IMR-90 (cell line): ENCODE data around the gene ASCL3. TPM values are rescaled to one million over a fixed set of nuclear protein-coding genes. Genes with fewer than 3 reads are reported as not detected.

Experiments used
- ATAC-seq: fragments of 200-7000 bp; cut with Tn5 transposase; 2 replicates; pipeline ENCODE4 v1.9.1; 2020; ENCODE audit warnings: low read depth, mild to moderate bottlenecking, moderate library complexity
- BruUV-seq: library from RNA; stranded (reverse); fragments of 400-500 nt; replicated peaks from 2 replicates; lab custom pipeline; 2021; lab: Mats Ljungman, UMichigan
- CTCF ChIA-PET: fragments of 300-600 bp; formaldehyde crosslinking; extraction: SDS; loops from one replicate; lab custom pipeline; 2021; ENCODE audit warnings: antibody characterized with exemption; lab: Yijun Ruan, JAX
- POLR2A ChIA-PET: fragments of 300-600 bp; sonication (Branson Sonifier 250); formaldehyde crosslinking; loops from one replicate; lab custom pipeline; 2022; ENCODE audit warnings: antibody characterized with exemption; ENCODE audit not compliant: unreplicated experiment; lab: Charles Lee
- DNase-seq: peaks from one replicate; pipeline ENCODE4 v3.0.0; 2013
- H2AFZ ChIP-seq: replicated peaks from 2 replicates; pipeline ENCODE3; 2013; ENCODE audit warnings: low read length, mild to moderate bottlenecking; ENCODE audit not compliant: poor library complexity
- H2AK5ac ChIP-seq: 2 replicates; pipeline ENCODE4 v1.6.1; 2013; ENCODE audit warnings: low read depth, low read length, inconsistent platforms
- H2AK9ac ChIP-seq: replicated peaks from 2 replicates; pipeline ENCODE3; 2013; ENCODE audit warnings: mild to moderate bottlenecking, low read depth, low read length, moderate library complexity; ENCODE audit not compliant: poor library complexity
- H2BK120ac ChIP-seq: 2 replicates; pipeline ENCODE4 v1.6.1; 2013; ENCODE audit warnings: low read depth, low read length, inconsistent platforms
- H2BK15ac ChIP-seq: 3 replicates; pipeline ENCODE4 v1.6.1; 2013; ENCODE audit warnings: low read depth, low read length, inconsistent platforms
- H2BK20ac ChIP-seq: 2 replicates; pipeline ENCODE4 v1.6.1; 2013; ENCODE audit warnings: low read depth, mild to moderate bottlenecking, inconsistent platforms, low read length, moderate library complexity
- H2BK5ac ChIP-seq: 2 replicates; pipeline ENCODE4 v1.6.1; 2013; ENCODE audit warnings: mild to moderate bottlenecking, low read depth, low read length, inconsistent platforms; ENCODE audit not compliant: poor library complexity, severe bottlenecking
- H3K14ac ChIP-seq: replicated peaks from 2 replicates; pipeline ENCODE4 v1.6.1; 2013; ENCODE audit warnings: low read depth, low read length, inconsistent platforms
- H3K18ac ChIP-seq: 2 replicates; pipeline ENCODE4 v1.6.1; 2013; ENCODE audit warnings: low read depth, low read length, control low read depth
- H3K23ac ChIP-seq: 2 replicates; pipeline ENCODE4 v1.6.1; 2013; ENCODE audit warnings: low read depth, low read length, inconsistent platforms
- H3K27ac ChIP-seq: 2 replicates; pipeline ENCODE4 v1.5.1; 2013; ENCODE audit warnings: mild to moderate bottlenecking, control low read depth, low read length; ENCODE audit not compliant: insufficient read depth
- H3K27me3 ChIP-seq: 2 replicates; pipeline ENCODE4 v1.6.1; 2013; ENCODE audit warnings: low read length; ENCODE audit not compliant: control insufficient read depth, insufficient read depth
- H3K36me3 ChIP-seq: 2 replicates; pipeline ENCODE4 v1.6.1; 2013; ENCODE audit warnings: low read length, mixed read lengths; ENCODE audit not compliant: control insufficient read depth, insufficient read depth
- H3K4ac ChIP-seq: 2 replicates; pipeline ENCODE4 v1.6.1; 2013; ENCODE audit warnings: low read depth, low read length, inconsistent platforms
- H3K4me1 ChIP-seq: 2 replicates; pipeline ENCODE4 v1.6.1; 2013; ENCODE audit warnings: low read length, mixed read lengths; ENCODE audit not compliant: control insufficient read depth, insufficient read depth
- H3K4me2 ChIP-seq: 2 replicates; pipeline ENCODE4 v1.6.1; 2013; ENCODE audit warnings: low read depth, mild to moderate bottlenecking, control low read depth, low read length, moderate library complexity
- H3K4me3 ChIP-seq: 2 replicates; pipeline ENCODE4 v1.5.1; 2013; ENCODE audit warnings: low read depth, mild to moderate bottlenecking, control low read depth, low read length, moderate library complexity; ENCODE audit not compliant: insufficient read depth
- H3K56ac ChIP-seq: 2 replicates; pipeline ENCODE4 v1.6.1; 2013; ENCODE audit warnings: low read length, inconsistent platforms; ENCODE audit not compliant: insufficient read depth; ENCODE audit errors: extremely low read depth
- H3K79me1 ChIP-seq, 2 experiments: 2 replicates each; pipeline ENCODE4 v1.6.1; 2013; ENCODE audit warnings: low read length in 2 of 2, inconsistent platforms in 1 of 2, low read depth in 1 of 2
- H3K9ac ChIP-seq: 2 replicates; pipeline ENCODE4 v1.6.1; 2013; ENCODE audit warnings: low read depth, low read length, control low read depth
- H3K9me1 ChIP-seq: 2 replicates; pipeline ENCODE4 v1.6.1; 2013; ENCODE audit warnings: low read length, inconsistent platforms; ENCODE audit not compliant: insufficient read depth
- H3K9me3 ChIP-seq: 2 replicates; pipeline ENCODE4 v1.6.1; 2013; ENCODE audit warnings: low read length; ENCODE audit not compliant: control insufficient read depth, insufficient read depth
- H4K20me1 ChIP-seq: 2 replicates; pipeline ENCODE4 v1.6.1; 2013; ENCODE audit warnings: low read length, inconsistent platforms; ENCODE audit not compliant: insufficient read depth
- H4K5ac ChIP-seq: 2 replicates; pipeline ENCODE4 v1.6.1; 2013; ENCODE audit warnings: mild to moderate bottlenecking, low read depth, low read length, control low read depth
- H4K8ac ChIP-seq, 2 experiments: 2 replicates each; pipeline ENCODE4 v1.6.1; 2013; ENCODE audit warnings: low read depth in 2 of 2, low read length in 2 of 2, control low read depth in 1 of 2, inconsistent platforms in 1 of 2
- H4K91ac ChIP-seq: 2 replicates; pipeline ENCODE4 v1.6.1; 2013; ENCODE audit warnings: low read depth, low read length, inconsistent platforms; ENCODE audit not compliant: insufficient read depth
- BHLHE40 ChIP-seq: fragments of 150-350 bp; IDR thresholded peaks from 2 replicates; pipeline ENCODE4 v1.6.1; 2016; ENCODE audit warnings: mild to moderate bottlenecking, low read depth, low read length
- CEBPB ChIP-seq: IDR thresholded peaks from 2 replicates; pipeline ENCODE4 v1.6.1; 2012; ENCODE audit warnings: low read depth, low read length, improper control_type of control experiment
- CHD1 ChIP-seq: IDR thresholded peaks from 2 replicates; pipeline ENCODE4 v1.6.1; 2012; ENCODE audit warnings: low read depth, low read length, improper control_type of control experiment
- CTCF ChIP-seq: conservative IDR thresholded peaks from 2 replicates; pipeline ENCODE4 v1.5.1; 2012; ENCODE audit warnings: mild to moderate bottlenecking, low read depth, low read length, improper control_type of control experiment
- ELK1 ChIP-seq: fragments of 150-350 bp; IDR thresholded peaks from 2 replicates; pipeline ENCODE4 v1.6.1; 2016; ENCODE audit warnings: low read depth, mild to moderate bottlenecking, low read length, moderate library complexity, borderline replicate concordance
- FOS ChIP-seq: fragments of 150-350 bp; IDR thresholded peaks from 2 replicates; pipeline ENCODE4 v1.6.1; 2016; ENCODE audit warnings: low read depth, low read length
- MAFK ChIP-seq: IDR thresholded peaks from 2 replicates; pipeline ENCODE4 v1.6.1; 2012; ENCODE audit warnings: low read depth, low read length, improper control_type of control experiment
- MAZ ChIP-seq: IDR thresholded peaks from 2 replicates; pipeline ENCODE4 v1.6.1; 2012; ENCODE audit warnings: low read depth, mild to moderate bottlenecking, low read length, improper control_type of control experiment, moderate library complexity, borderline replicate concordance
- MXI1 ChIP-seq: IDR thresholded peaks from 2 replicates; pipeline ENCODE4 v1.6.1; 2012; ENCODE audit warnings: low read depth, mild to moderate bottlenecking, low read length, moderate library complexity, borderline replicate concordance
- NFE2L2 ChIP-seq: fragments of 150-350 bp; IDR thresholded peaks from 2 replicates; pipeline ENCODE4 v1.6.1; 2016; ENCODE audit warnings: low read depth, mild to moderate bottlenecking, low read length
- POLR2A ChIP-seq: IDR thresholded peaks from 2 replicates; pipeline ENCODE4 v1.6.1; 2012; ENCODE audit warnings: mild to moderate bottlenecking, low read depth, low read length
- RAD21 ChIP-seq: IDR thresholded peaks from 2 replicates; pipeline ENCODE4 v1.6.1; 2012; ENCODE audit warnings: low read length, improper control_type of control experiment
- RCOR1 ChIP-seq: IDR thresholded peaks from 2 replicates; pipeline ENCODE4 v1.6.1; 2012; ENCODE audit warnings: mild to moderate bottlenecking, low read length, improper control_type of control experiment; ENCODE audit not compliant: insufficient replicate concordance
- RFX5 ChIP-seq: IDR thresholded peaks from 2 replicates; pipeline ENCODE4 v1.8.0; 2012; ENCODE audit warnings: low read depth, mild to moderate bottlenecking, low read length, moderate library complexity
- SMC3 ChIP-seq: fragments of 150-350 bp; IDR thresholded peaks from 2 replicates; pipeline ENCODE4 v1.6.1; 2016; ENCODE audit warnings: low read depth, mild to moderate bottlenecking, antibody characterized with exemption, low read length, moderate library complexity
- USF2 ChIP-seq: fragments of 150-350 bp; IDR thresholded peaks from 2 replicates; pipeline ENCODE4 v1.6.1; 2017; ENCODE audit warnings: mild to moderate bottlenecking, antibody characterized with exemption, low read length, low read depth
- WGBS, 2 experiments: methylation state at CpG; one replicate each; pipeline versions ENCODE4 v1.1.5 to v1.1.7; 2013; ENCODE audit warnings: missing lambda C conversion rate in 2 of 2; ENCODE audit not compliant: insufficient read length in 1 of 2; ENCODE audit errors: extremely low coverage in 2 of 2; 5-methylcytosine and 5-hydroxymethylcytosine counted together
- dilution Hi-C: fragments of 300-500 bp; cut with HindIII; formaldehyde crosslinking; loops from one replicate; pipeline ENCODE4 v1.14.3; 2018; ENCODE audit warnings: low sequenced_read_pairs; ENCODE audit not compliant: unreplicated experiment
- in situ Hi-C: fragments of 300-500 bp; cut with MboI; formaldehyde crosslinking; loops from 3 replicates; pipeline ENCODE4 v1.14.3; 2019; ENCODE audit warnings: low sequenced_read_pairs, inconsistent platforms, mixed read lengths
- intact Hi-C: fragments of 100-400 bp; cut with micrococcal nuclease; formaldehyde crosslinking; loops from 2 replicates; pipeline ENCODE4 v1.10.0; 2022
- polyA plus RNA-seq, 3 experiments: library from polyadenylated mRNA; depleted of rRNA; stranded (reverse); fragments of >200 nt; gene quantifications; 2 replicates each; pipeline ENCODE4 v1.2.3, GENCODE V29; 2012; ENCODE audit warnings: low replicate concordance in 1 of 3
- total RNA-seq: library from RNA; depleted of rRNA; stranded (reverse); fragments of >200 nt; gene quantifications from 2 replicates; pipeline ENCODE4 v1.2.3, GENCODE V29; 2012

ASCL3 gene
- total and polyA plus RNA-seq, 2 of the 4 experiments (the other 2 are of a cell fraction): not detected

GRCh38 chr11:8927233-8927632 is 15.6 kb downstream of the ASCL3 start:
- POLR2A ChIA-PET: no interaction called here
- Histone ChIP-seq H2BK15ac (no peak overlapping the region), H4K20me1 (no peaks in the 10 kb centered on the region), H3K9me3 (no peaks in the 10 kb centered on the region), H3K79me1 (no peaks in the 10 kb centered on the region), H2AFZ (no peak overlapping the region), H2BK120ac (no peak overlapping the region), H3K27me3 (no peaks in the 10 kb centered on the region), H2AK9ac (no peak overlapping the region), H3K9me1 (peaks cover 18% of the 10 kb centered on the region; the same call in 1 of the 2 replicates), H3K14ac (no peak overlapping the region), H2AK5ac (peak overlapping the region; percentile 57; the same call in 1 of the 2 replicates), H4K5ac (no peak overlapping the region), H3K4me1 (peaks cover 10% of the 10 kb centered on the region), H3K27ac (no peak overlapping the region), H3K18ac (no peak overlapping the region), H4K8ac (no peak overlapping the region), H3K4me2 (no peak overlapping the region), H3K36me3 (peaks cover 7% of the 10 kb centered on the region), H2BK20ac (peak overlapping the region; percentile 55; the same call in 1 of the 2 replicates), H3K23ac (no peak overlapping the region), H2BK5ac (no peak overlapping the region), H3K4me3 (no peak overlapping the region), H3K9ac (no peak overlapping the region), H3K56ac (no peak overlapping the region), H3K4ac (no peak overlapping the region), H4K91ac (no peak overlapping the region)
- no TSS peak for BruUV-seq
- in situ Hi-C loops: no loop called here
- DNase-seq: no peak
- dilution Hi-C loops: no loop called here
- intact Hi-C loops: no loop called here
- 93% methylated on average over 3 of the region's 5 CpGs; no CpG with 5 or more reads in 1 of the 2 experiments for WGBS, 2 experiments
- CTCF ChIA-PET: no interaction called here
- TF ChIP-seq FOS: no peak
- TF ChIP-seq POLR2A: no peak
- TF ChIP-seq CHD1: no peak
- TF ChIP-seq RAD21: no peak
- no peak for TF ChIP-seq RFX5
- no peak for TF ChIP-seq SMC3
- TF ChIP-seq BHLHE40: no peak
- no peak for TF ChIP-seq CEBPB
- no peak for TF ChIP-seq MXI1
- no peak for TF ChIP-seq CTCF
- no peak for TF ChIP-seq MAZ
- TF ChIP-seq NFE2L2: no peak
- TF ChIP-seq ELK1: no peak
- TF ChIP-seq USF2: no peak
- no peak for TF ChIP-seq RCOR1
- no peak for TF ChIP-seq MAFK
- no peak for ATAC-seq
